GM19240 (cell line): ENCODE measurements around the gene DBNDD1.
A peak's percentile ranks its signal among the peaks of the same experiment; 100 is the strongest.

Source experiments
- DNase-seq: peaks from one replicate; pipeline ENCODE4 v3.0.0; 2011; ENCODE audit warnings: low spot score; ENCODE audit not compliant: insufficient read length

The DBNDD1 gene

DNA sequence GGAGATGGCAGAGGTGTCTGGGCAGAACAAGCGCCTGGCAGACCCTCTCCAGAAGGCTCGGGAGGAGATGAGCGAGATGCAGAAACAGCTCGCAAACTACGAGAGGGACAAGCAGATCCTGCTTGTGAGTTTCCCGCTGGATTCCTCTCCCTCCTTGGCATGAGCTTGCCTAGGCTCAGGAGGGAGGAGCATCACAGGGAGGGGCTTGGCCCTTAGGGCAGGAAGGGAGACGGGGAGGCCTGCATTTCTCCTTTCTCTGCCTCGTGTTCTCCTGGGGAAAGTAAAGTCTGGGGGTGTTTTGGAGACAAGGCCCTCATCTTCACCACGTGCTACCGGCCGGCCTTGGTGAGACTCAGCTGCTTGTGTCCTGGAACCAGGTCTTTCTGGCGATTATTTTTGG, 18.0 kb upstream of the DBNDD1 start:
- DNase-seq = no peak

DNA sequence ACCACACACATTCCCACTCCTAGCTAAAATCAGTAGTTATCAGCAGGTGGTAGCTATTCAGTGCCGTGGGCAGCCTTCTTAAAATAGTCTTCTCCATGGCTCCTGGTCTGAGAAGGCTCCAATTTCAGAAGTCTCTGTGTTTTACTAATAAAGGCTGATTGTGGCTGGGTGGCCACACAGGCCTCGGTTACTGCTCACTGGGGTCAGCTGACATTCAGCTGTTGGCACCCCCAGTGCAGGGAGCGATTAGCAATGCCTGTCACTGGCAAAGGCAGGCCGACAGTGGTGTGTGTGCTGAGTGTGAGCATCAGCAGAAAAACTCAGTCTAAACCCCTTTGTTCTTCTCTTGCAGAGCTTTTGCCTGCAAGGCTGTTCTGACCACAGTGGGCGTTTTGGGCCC, 16.6 kb upstream of the DBNDD1 start:
- DNase-seq = no peak

DNA sequence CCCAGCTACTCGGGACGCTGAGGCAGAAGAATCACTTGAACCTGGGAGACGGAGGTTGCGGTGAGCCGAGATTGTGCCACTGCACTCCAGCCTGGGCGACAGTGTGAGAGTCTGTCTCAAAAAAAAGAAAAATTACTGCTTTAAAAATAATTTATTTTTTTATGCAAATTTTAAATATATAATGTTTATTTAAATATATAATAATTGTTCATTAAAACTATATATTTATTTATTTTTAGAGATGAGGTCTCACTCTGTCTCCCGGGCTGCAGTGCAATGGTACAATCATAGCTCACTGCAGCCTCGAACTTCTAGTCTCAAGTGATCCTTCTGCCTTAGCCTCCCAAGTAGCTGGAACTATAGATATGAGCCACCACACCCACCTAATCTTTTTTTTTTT, 15.2 kb upstream of the DBNDD1 start:
- DNase-seq = no peak

DNA sequence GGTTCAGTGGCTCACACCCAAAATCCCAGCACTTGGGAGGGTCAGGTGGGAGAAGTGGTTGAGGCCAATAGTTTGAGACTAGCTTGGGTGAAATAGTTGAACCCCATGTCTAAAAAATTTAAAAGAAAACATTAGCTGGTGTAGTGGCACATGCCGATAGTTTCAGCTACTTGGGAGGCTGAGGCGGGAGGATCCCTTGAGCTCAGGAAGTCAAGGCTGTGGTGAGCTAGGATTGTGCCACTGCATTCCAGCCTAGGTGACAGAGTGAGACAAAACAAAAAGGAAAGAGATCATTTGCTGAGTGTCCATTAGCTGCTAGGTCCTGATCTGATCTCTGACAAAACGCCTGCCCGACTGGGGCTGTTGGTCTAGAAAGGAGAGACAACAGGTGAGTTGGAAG, 14.1 kb upstream of the DBNDD1 start:
- no peak for DNase-seq

DNA sequence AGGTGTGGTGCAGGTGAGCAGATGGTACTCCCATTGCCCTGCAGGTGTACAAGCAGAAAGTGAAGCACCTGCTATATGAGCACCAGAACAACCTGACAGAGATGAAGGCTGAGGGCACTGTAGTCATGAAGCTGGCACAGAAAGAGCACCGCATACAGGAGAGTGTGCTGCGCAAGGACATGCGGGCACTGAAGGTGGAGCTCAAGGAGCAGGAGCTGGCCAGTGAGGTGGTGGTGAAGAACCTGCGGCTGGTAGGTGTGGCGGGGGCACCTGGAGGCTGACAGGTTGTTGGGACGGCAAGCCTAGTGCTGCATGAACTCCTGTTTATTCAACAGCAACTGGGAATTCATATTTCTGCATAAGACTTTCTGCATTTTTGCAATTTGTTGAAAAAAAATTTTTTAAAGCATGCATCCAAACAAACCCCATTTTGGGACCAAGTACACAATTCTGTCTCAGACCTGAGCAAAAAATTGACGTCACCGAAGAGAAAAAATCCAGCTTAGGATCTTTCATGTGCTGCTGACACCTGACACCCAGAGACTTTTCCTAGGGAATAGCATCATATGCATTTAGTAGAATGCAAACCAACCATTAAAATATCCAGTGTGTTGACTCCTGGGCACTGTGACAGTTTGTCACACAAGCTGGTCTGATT, 13.5 kb upstream of the DBNDD1 start:
- DNase-seq = no peak

DNA sequence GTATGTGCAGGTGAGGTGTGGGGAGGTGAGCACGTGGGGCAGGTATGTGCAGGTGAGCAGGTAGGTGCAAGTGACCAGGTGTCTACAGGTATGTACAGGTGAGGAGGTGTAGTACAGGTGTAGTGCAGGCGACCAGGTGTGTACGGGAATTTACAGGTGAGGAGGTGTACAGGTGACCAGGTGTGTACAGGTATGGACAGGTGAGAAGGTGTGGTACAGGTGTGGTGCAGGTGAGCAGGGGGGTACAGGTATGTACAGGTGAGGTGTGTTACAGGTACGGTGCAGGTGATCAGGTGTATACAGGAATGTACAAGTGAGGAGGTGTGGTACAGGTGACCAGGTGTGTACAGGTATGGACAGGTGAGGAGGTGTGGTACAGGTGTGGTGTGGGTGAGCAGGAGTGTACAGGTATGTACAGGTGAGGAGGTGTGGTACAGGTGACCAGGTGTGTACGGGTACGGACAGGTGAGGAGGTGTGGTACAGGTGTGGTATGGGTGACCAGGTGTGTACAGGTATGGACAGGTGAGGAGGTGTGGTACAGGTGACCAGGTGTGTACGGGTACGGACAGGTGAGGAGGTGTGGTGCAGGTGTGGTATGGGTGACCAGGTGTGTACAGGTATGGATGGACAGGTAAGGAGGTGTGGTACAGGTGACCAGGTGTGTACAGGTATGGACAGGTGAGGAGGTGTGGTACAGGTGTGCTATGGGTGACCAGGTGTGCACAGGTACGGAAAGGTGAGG, 12.8 kb upstream of the DBNDD1 start:
- no peak for DNase-seq

DNA sequence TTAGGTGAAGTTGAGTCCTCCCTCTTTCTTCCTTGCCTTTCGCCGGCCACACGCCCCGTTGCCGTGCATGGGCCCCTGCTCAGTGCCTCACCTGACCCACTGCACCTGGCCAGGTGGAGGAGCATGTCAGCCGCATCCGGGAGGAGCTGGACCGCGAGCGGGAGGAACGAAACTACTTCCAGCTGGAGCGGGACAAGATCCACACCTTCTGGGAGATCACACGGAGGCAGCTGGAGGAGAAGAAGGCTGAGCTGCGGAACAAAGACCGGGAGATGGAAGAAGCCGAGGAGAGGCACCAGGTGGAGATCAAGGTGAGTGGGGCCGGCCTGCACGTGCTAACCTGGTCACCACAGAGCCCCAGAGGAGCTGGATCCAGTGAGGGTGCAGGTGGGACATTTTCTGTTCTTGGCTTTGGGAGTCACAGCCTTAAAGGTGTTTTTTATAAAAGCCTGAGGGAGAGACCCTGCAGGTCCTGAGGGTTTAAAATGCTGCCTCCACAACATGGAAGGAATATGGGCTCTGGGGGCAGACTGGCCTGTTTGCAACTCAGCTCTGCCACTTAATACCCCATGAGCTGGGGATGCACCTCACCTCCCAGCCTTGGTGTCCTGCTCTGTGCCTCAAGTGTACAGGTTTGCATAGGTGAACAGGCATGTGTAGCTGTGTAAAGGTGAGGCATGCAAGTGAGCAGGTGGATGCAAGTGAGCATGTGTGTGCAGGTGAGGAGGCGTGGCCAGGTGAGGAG, 12.1 kb upstream of the DBNDD1 start:
- DNase-seq = no peak

DNA sequence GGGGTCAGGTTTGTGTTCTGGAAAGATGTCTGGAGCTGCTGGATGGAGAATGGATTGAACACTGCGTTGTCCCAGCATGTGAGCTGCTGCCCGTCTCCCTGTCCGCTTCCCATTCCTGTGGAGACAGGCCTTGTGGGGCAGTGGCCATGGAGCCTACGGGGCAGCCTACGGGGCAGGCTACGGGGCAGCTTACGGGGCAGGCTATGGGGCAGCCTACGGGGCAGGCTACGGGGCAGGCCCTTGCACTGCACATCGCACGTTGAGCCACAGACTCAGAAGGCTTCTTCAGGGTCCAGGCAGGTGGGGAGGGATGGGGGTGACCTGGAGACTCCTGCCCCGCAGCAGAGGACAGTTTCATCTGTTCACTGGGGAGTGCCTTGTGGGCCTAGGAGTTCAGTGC, 9.7 kb upstream of the DBNDD1 start:
- no peak for DNase-seq

DNA sequence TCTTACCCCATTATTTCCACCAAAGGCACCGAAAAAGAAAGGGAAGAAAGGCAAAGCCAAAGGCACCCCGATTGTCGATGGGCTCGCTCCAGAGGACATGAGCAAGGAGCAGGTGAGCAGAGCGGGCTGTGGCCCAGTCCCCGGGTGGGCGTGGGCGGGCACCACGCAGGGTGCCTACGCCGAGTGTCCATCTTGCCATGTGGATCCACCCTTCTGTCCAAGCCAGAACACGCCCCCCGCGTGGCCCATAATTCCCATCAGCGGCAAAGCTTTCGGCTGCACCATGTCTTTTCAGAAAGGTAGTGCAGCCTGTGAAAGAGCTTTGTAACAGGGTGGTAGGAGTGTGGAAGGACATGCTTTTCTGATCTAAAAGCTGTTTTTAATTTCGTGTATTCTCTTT, 8.4 kb upstream of the DBNDD1 start:
- DNase-seq = no peak

DNA sequence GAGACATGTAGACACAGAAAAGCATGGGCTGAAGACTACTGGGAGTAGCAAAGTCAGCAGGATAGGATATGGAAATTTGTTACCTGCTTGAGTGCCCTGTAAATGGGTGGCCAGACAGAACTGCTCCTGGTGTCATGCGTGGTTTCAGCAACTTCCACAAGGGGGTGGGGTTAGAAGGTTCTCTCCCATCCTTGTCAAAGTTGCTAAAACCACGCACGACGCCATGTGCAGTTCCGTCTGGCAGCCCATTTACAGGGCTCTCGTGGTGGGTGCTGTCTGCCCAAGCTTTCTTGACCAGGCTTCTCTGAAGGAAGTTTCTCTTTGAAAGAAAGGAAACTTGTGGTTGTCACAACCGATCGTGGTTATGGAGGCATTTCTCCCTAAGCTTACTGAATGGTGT, 6.9 kb upstream of the DBNDD1 start:
- no peak for DNase-seq

DNA sequence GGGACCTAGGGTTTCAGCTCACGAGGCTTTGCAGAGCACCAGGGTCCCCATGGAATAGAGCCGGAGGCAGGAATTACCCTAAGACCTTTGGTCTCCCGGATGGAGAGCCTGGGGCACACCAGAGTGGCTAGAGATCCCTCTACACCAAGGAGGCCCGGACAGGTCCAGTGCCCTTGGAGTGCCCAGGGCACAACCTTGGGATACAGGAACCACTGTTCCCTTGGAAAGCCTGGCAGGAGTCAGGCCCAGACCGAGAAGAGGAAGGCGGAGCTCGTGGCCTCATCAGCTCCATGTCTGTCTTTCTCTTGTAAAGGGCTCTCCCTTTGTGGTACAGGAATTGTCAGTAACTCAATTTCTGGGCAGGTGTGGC, 3.8 kb upstream of the DBNDD1 start:
- DNase-seq = no peak

DNA sequence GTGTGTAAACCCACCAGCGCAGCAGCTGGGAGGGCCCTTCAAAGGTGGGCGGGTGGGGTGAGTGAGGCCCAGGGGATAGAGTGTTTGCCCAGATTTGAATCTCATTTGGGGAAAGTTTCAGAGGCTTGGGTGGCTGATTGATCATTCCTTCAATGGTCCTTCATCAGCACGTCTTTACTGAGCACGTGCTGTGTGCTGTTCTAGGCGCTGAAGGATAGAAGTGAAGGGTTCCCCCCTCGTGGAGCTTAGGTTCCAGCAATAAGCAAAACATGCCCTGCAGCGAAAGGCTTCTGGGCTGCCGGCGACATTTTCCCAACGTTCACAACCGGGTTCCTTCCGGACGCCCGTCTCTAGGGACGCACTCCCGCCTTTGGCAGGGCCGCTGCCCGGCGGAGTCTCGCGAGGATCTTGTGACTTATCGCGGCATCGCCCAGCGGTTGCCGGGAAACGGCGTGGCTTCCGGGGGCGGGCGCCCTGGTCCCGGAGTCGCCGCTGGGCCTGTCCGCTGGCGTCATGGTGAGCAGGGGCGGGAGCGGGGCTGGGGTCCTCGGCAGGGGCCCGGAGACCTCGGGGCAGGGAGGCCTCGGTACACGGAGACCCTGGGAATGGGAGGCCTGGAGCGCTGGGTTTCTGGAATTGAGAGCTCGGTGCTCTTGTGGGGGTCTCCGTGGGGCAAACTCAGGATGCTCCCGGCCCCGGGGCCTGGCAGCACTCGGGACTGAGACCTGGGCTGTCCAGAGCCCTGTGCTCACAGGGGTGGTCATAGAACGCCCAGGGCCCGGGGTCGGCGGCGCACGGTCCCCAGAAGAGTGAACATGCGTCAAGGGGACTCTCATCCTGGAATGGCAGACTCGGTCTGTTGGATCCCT, 3.2 kb upstream of the DBNDD1 start:
- DNase-seq = peak; percentile 90

DNA sequence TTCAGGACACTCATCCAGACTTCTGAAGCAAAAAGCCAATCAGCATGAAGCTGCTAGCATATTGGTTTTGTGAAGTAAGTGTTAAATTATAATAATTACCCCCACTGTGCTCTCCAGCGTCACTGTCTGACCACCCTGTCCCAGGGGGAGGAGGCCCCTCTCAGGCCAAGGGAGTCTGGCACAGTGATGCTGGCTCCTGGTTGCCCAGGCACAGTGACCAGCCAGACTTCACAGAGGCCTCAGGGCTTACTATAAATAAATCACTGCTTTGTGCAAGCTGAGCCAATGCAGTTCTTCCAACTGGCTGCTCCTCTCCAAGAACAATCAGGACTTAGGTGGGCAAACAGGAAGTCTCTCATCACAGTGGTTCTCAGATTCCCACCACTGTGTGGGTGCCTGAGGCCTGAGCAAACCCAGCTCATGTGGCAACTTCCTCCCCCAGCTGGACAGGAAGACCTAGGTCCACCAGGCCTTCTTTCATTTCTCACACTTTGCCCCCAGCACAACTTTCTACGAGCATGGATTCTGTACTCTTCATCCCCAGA, 1.7 kb upstream of the DBNDD1 start:
- no peak for DNase-seq

DNA sequence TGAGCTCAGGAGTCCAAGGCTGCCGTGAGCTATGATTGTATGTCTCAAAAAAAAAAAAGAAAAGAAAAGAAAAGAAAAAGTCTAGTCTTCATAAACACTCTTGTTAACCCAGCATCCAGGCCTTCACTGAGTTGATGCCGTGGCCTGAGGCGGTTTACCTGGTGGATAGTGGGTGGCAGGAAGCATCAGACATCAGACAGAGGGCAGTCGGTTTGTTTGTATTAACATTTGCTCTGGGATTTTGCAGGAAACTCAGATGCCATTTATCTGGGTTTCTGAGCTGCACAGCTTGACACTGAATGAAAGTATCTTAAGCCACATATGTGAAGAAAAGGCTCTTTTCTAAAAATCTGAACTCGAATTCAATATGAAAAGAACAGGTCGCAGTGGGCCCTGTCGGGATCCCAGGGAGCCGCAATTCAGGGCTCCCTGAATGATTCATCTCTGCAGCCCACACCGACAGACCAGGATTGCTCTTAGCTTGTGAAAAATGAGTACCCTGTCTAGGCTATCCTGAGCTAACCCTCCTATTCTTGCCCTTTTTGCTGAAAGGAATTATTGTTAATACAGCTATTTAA, 1.1 kb upstream of the DBNDD1 start:
- DNase-seq = no peak

DNA sequence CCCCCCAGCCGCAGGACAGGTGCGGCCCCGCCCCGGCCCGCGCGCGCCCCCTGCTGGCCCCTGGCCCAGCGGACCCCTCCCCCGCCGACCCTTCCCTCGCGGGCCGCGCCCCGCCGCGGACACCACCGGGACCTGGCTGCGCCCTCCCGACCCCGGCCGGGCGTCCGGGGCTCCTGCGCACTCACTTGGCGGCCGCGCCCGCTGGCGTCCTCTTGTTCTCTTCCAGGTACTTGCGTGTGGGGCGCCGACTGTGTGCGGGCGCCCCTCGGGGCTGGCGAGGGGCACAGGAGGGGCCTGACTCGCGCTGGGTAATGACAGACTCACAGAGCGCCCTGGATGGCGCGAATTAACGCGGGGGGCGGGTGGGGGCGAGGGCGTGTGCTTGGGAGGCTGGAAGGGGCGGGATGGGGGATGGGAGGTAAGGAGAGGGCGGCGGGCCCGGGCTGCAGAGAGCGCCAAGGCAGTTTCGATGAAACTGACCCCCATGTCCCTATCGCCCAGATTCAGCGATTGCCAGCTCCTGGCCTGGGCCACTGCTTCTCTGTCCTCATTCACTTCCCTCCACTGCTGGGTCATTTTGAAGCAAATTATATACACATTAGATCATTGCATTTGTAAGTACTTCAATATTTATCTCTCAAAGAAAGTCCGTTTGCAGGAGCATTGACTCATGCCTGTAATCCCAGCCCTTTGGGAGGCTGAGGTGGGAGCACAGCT, 445 bp upstream of the DBNDD1 start:
- no peak for DNase-seq

DNA sequence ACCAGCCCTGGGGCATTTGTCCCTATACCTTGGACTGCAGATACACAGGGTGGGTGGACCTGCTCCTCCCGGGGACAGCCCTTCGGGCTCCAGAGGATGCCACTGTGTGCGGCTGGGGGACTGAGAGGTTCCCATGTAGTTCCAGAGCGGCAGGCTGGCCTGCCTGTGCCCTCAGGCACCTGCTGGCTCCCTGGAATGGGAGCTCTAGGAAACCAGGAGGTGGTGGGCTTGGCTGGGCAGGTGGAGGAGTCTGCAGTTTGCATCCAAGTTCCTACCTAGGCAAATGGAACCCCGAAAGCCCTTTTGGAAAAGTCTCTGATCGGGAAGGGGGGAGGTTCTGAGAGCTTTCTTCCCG, 982 bp downstream of the DBNDD1 start:
- no peak for DNase-seq

DNA sequence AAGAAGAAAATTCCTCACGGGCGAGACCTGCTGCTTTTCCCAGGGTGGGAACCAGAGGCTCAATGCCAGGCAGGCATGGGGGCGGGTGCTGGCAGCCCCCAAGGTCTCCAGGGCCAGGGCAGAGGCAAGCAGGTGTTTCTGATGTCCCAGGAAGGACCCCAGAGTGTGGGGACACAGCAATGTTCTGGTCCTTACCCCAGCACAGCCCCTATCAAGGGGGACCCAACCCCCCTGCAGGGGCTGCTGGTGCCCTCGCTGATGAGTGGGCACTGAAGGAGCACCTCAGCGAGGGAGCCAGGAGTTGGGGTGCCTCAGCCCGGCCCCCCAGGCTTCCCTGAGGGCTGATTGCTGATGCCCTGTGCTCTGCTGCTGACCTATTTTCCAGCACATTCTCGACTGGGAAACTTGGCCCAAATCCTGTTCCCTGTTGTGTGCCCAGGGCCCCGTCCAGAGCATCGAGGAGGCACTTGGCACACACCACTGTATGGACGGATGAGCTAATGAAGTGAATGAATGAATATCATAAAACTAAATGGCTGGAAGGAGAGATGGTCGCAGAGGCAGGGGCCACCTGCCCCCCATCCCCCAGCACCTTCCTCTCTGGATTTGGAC, 2.8 kb downstream of the DBNDD1 start:
- DNase-seq = no peak

DNA sequence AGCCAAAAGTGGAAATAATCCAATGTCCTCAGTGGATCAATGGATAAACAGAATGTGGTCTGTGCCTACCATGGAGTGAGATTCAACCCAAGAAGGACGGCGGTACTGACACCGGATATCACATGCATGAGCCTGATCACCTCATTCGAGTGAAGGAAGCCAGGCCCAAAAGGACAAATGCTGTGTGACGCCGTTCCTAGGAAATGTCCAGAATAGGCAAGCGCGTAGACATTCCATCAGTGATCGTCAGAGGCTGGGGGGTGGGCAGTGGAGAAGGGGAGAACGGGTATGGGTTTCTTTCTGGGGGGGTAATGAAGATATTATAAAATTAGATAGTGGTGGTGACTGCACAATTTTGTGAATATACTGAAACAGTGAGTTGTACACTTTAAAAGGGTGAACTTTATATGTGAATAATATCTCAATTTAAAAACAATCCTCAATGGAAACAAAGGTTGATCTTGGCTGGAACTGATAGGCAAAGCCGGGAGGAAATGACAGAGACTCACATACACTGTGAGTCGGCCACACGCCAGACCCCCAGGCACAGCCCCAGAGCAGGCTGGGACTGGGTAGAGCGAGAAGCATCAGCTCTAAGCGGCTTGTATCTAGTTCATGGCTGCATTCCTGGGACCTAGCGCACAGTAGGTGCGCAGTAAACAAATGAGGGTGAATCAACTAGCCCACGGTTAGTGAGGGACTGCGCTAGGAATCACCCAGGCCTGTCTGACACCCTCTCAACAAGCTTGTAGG, 3.5 kb downstream of the DBNDD1 start:
- no peak for DNase-seq

DNA sequence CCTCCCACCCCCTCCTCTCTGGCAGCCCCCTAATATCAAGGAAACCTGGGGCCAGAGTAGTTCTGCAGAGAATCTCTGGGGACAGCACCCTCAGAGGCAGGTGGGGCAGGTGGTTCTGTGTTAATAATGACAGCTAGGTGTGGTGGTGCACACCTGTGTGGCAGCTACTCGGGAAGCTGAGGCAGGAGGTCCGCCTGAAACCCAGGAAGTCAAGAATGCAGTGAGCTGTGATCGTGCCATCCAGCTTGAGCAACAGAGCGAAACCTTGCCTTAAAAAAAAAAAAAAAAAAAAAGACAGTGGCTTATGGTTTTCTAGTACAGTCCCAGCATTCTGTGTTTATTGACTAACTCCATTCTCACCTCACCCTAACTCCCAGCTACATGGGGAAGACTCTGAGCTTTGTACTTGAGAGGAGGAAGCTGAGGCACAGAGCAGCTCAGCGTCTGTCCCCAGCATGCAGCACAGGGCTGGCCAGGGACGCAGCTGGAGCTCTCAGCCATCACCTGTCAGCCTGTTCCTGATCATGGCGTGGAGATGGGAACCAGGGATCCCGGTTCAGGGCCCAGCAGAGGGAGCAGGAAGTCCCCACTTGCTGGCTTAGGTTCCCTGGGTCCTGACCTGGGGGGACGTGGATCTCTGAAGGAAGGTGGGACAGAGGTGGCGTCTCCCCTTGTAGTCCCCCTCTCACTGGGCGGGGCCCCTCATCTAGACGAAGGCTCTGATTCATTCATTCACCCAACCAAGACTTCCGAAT, 6.1 kb downstream of the DBNDD1 start:
- no peak for DNase-seq
